Stimulated activated CD4-positive, alpha-beta T cell treated with anti-CD3 and anti-CD28 coated beads, Interleukin-15, amount 100 ng/mL, for 1 hour (primary cell): ENCODE measurements around the gene C16orf74.
A peak's percentile ranks its signal among the peaks of the same experiment; 100 is the strongest.

Experiments
- DNase-seq, 2 donors: peaks; one replicate each; pipeline ENCODE4 v3.0.0-alpha.2; 2020; ENCODE audit warnings: low read depth in 1 of 2, low spot score in 1 of 2

C16orf74 gene

GRCh38 chr16:85674828-85675227 lies 76.1 kb downstream of the C16orf74 start:
- DNase-seq, result no peak

- DNase-seq, result no peak
Observed at GRCh38 chr16:85674418-85674755, 76.5 kb downstream of the C16orf74 start.

DNA sequence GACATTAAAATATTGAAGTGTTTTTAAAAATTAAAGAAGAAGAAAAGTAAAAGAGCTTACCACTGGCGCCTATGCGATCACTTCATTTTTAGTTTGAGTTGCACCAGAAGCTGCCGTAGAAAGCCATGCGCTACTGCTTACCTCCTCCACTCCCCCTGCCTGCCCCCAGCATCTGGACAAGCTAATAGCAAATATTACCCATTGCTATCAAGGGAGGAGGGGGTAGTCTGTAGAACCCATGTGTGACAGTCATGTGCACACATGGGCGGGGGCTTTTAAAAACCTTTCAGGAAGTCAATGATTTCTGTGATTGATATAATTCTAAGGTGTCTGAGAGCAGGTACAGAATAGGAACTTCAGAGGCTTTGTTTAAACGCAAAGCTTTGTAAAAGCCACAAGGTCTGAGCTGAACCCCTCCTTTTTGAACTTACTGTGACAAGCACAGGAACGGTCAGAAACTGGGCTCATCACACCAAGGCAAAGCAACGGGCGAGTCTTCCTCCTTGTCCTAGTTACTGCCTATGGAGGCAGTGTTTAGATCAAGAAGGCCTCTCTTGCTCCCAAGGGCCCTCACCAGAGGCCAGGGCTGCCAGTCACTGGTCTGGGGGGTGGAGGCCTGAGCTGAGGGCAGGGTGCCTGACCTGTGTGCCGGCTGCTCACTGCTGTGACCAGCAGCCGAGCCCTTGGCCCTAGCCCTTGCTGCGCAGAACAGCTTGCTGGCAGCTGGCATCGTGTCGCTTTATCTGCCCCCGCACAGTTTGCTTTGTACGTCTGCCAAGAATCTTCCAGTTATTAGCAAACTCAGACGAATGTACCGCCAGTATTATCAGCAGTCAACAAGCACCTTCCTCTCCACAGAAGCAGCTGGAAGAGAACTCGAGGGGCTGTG lies 77.1 kb downstream of the C16orf74 start:
- no peak for DNase-seq

GRCh38 chr16:85670840-85671239 lies 80.1 kb downstream of the C16orf74 start:
- DNase-seq, result no peak

DNA sequence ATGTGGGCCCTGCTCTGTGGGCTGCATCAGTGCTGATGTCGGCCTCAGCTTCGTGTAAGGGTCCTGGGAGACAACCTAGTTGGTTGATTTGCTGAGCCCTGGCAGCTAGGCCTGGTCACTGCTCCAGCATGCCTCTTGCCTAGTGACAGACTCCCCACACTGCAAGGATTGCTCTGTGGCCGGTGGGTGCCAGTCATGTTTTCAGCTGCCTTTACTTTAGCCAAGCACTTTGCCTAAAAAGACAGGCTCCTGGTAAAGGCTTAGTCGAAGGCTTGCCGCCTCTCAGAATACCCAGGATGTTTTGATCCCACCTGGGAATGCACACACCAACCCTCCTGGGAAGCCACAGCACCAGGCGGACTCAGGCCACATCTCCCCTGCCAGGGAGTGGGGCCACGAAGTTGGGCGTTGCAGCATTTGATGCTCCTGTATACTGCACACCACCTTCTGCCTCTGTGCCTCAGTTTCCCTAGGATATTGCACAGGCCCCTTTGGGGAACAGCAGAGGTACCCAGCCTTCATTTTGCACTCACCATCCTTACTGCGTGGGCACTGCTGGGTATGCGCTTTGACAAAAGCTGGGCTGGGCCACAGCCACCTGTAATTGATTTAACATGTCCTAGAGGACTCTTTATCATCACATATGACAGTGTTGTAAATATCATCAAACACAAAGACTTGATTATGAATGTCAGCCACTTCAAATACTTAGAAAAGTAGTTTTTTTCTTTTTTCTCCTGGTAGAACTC lies 82.0 kb downstream of the C16orf74 start:
- DNase-seq, result no peak

DNA sequence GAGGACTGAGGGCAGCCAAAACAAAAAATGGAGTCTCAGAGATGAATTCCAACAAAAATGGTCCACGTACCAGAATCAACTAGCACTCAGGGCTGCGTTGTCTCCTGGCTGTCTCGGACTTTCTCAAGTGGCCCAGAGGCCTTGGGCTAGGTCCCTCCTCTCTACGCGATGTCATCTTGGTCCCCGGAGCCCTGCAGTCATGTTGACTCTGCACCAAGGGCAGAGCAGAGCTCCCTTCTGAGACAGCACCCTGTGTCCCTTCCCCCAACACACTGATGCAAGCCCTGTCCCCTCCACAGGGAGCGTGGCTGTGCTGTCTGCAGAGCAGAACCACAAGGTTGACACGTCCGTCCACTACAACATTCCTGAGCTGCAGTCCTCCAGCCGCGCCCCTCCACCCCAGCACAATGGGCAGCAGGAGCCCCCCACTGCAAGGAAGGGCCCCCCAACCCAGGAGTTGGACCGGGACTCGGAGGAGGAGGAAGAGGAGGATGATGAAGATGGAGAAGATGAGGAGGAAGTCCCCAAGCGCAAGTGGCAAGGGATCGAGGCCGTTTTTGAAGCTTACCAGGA lies 83.0 kb downstream of the C16orf74 start:
- no peak for DNase-seq

- no peak for DNase-seq
Observed at GRCh38 chr16:85667261-85667660, 83.6 kb downstream of the C16orf74 start.

DNA sequence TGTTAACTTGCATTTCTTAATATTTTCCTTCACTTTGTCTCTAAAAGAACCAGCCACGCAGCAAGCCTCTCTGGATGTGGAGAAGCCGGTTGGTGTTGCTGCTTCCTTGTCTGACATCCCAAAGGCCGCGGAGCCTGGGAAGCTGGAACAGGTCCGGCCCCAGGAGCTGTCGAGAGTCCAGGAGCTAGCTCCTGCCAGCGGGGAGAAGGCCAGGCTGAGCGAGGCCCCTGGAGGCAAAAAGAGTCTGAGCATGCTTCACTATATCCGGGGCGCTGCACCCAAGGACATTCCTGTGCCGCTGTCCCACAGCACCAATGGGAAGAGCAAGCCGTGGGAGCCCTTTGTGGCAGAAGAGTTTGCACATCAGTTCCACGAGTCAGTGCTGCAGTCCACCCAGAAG lies 85.0 kb downstream of the C16orf74 start:
- no peak for DNase-seq

DNA sequence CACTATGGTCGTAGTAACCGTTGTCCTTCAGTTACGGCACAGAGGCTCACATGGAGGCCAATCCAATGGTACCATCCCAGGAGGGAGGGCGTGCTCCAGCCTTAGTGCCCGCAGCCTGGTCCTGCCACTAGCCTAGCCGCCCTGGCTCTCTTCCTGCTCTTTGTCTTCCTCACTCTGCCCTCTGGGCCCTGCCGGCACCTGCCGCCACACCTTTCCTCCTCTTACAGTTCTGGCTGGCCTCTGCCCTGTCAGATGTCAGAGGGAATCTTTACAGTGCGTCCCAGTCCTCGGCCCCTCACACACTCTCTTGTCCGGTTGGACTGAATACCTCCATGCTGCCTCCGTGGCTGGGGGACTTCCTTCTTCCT lies 85.5 kb downstream of the C16orf74 start:
- DNase-seq, result no peak

- no peak for DNase-seq
Observed at GRCh38 chr16:85664580-85665372, 86.1 kb downstream of the C16orf74 start.

- DNase-seq, result no peak
Observed at GRCh38 chr16:85663891-85664321, 87.0 kb downstream of the C16orf74 start.

- DNase-seq, result no peak
Observed at GRCh38 chr16:85662976-85663830, 87.7 kb downstream of the C16orf74 start.

DNA sequence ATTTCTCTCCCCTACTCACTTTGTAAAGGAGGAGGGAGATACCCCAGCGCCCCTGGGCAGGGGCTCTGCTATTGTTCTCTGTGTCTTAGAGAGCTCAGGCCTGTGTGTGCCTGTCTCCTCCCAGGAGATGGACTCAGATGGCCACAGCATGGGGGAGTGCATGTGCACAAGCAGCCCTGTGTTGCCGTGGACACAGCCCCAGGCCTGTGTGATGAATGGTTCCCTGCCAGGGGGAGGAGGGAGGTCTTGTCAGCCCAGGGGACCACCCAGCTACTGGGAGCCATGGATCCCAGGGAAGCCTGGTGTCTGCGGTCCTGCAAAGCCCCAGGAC lies 88.4 kb downstream of the C16orf74 start:
- no peak for DNase-seq

GRCh38 chr16:85661740-85662481 lies 89.0 kb downstream of the C16orf74 start:
- no peak for DNase-seq

- no peak for DNase-seq
Observed at GRCh38 chr16:85660843-85661739, 89.8 kb downstream of the C16orf74 start.

GRCh38 chr16:85659805-85660511 lies 90.9 kb downstream of the C16orf74 start:
- DNase-seq, result peak; percentile 21 to 55

DNA sequence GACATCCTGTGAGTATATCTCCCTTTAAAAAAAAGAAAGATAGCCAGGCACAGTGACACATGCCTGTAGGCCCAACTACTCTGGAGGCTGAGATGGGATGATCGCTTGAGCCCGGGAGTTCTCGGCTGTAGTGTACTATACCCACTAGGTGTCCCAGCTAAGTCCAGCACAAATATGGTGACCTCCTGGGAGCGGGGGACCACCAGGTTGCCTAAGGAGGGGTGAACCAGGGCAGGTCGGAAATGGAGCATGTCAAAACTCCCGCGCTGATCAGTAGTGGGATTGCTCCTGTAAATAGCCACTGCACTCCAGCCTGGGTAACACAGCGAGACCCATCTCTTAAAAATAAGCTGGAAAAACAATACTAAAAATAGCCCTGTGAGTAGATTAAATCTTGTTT lies 91.6 kb downstream of the C16orf74 start:
- DNase-seq, result no peak
